Loucy (cell line): Measurements from ENCODE around the gene STX10.
"Not testable (repeated sequence)": the region's sequence is repeated elsewhere in the genome, so short reads cannot be mapped to it uniquely, and the experiment has no call there.

ENCODE experiments used
- H2AFZ ChIP-seq: fragments of 200-600 bp; sonication (generic); 2 replicates; pipeline ENCODE4 v1.6.0; 2016; ENCODE audit warnings: antibody characterized with exemption, mild to moderate bottlenecking, low read length, moderate library complexity
- H3F3A ChIP-seq: fragments of 200-600 bp; 2 replicates; pipeline ENCODE4 v1.6.0; 2016; ENCODE audit warnings: antibody characterized with exemption, low read depth, mild to moderate bottlenecking
- H3K27me3 ChIP-seq: fragments of 200-600 bp; sonication (generic); 2 replicates; pipeline ENCODE4 v1.6.1; 2014; ENCODE audit warnings: low read length, mild to moderate bottlenecking; ENCODE audit not compliant: insufficient read depth, poor library complexity, severe bottlenecking
- H3K36me3 ChIP-seq: fragments of 200-600 bp; sonication (generic); 2 replicates; pipeline ENCODE4 v1.6.1; 2016; ENCODE audit warnings: low read length; ENCODE audit not compliant: insufficient read depth
- H3K4me1 ChIP-seq: fragments of 200-600 bp; sonication (generic); 2 replicates; pipeline ENCODE4 v1.5.1; 2014; ENCODE audit warnings: low read length, mild to moderate bottlenecking; ENCODE audit not compliant: insufficient read depth, poor library complexity, severe bottlenecking
- H3K4me2 ChIP-seq: fragments of 200-600 bp; sonication (generic); 2 replicates; pipeline ENCODE4 v1.6.0; 2014; ENCODE audit warnings: antibody characterized with exemption, low read length, low read depth, mild to moderate bottlenecking; ENCODE audit not compliant: poor library complexity, severe bottlenecking
- H3K4me3 ChIP-seq: fragments of 200-600 bp; sonication (generic); 2 replicates; pipeline ENCODE4 v1.5.1; 2014; ENCODE audit warnings: low read length, mild to moderate bottlenecking, mixed read lengths; ENCODE audit not compliant: poor library complexity, severe bottlenecking
- H3K79me2 ChIP-seq: fragments of 200-600 bp; sonication (generic); 2 replicates; pipeline ENCODE4 v1.6.1; 2014; ENCODE audit warnings: low read length; ENCODE audit not compliant: insufficient read depth
- H3K9ac ChIP-seq: fragments of 200-600 bp; sonication (generic); 2 replicates; pipeline ENCODE4 v1.6.0; 2014; ENCODE audit warnings: mild to moderate bottlenecking, low read depth, low read length, moderate library complexity; ENCODE audit not compliant: poor library complexity, severe bottlenecking
- H3K9me2 ChIP-seq: fragments of 200-600 bp; sonication (generic); replicated peaks from 2 replicates; pipeline ENCODE4 v1.6.1; 2016; ENCODE audit warnings: low read depth, low read length, mixed read lengths
- H3K9me3 ChIP-seq: fragments of 200-600 bp; sonication (generic); 2 replicates; pipeline ENCODE4 v1.6.1; 2014; ENCODE audit warnings: mild to moderate bottlenecking, antibody characterized with exemption, low read length, low read depth; ENCODE audit not compliant: insufficient read depth
- H4K20me1 ChIP-seq: fragments of 200-600 bp; sonication (generic); 2 replicates; pipeline ENCODE4 v1.6.0; 2014; ENCODE audit warnings: antibody characterized with exemption, low read length, mild to moderate bottlenecking; ENCODE audit not compliant: insufficient read depth, poor library complexity, severe bottlenecking
- EZH2phosphoT487 ChIP-seq: fragments of 200-600 bp; IDR thresholded peaks from 2 replicates; pipeline ENCODE4 v1.6.1; 2018; ENCODE audit warnings: antibody characterized with exemption, mild to moderate bottlenecking, moderate library complexity, borderline replicate concordance
- TF ChIP-seq, protein P1 (sequence below): fragments of 200-600 bp; sonication (generic); conservative IDR thresholded peaks from 2 replicates; pipeline ENCODE4 v1.5.1; 2014; ENCODE audit warnings: mild to moderate bottlenecking, antibody characterized with exemption, low read length

The STX10 gene

DNA sequence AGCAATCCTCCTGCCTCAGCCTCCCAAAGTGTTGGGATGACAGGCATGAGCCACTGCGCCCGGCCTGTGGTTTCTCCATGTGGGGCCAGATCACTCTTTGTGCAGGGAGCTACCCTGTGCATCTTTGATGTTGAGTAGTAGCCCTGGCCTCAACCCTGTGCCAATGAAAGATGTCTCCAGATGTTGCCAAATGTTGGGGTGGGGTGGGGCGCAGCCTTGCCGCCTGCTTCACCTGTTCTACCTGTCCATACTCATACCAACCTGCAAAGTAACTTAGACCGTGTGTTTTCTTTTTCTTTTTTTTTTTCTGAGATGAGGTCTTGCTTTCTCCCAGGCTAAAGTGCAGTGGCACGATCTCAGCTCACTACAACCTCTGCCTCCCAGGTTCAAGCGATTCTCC is 21.0 kb upstream of the STX10 start:
- peaks cover 44% of the 10 kb centered on the region for H3K4me1 ChIP-seq
- no peaks in the 10 kb centered on the region for H4K20me1 ChIP-seq
- H3K9ac ChIP-seq, result no peak overlapping the region
- no peak overlapping the region for H3K4me2 ChIP-seq
- H3F3A ChIP-seq, result no peaks in the 10 kb centered on the region
- no peak overlapping the region for H3K4me3 ChIP-seq
- H3K9me3 ChIP-seq, result no peaks in the 10 kb centered on the region
- H3K9me2 ChIP-seq, result no peaks in the 10 kb centered on the region
- no peaks in the 10 kb centered on the region for H3K27me3 ChIP-seq
- H3K79me2 ChIP-seq, result peaks cover 12% of the 10 kb centered on the region; the same call in 1 of the 2 replicates
- no peak overlapping the region for H2AFZ ChIP-seq
- TF ChIP-seq, protein P1, sequence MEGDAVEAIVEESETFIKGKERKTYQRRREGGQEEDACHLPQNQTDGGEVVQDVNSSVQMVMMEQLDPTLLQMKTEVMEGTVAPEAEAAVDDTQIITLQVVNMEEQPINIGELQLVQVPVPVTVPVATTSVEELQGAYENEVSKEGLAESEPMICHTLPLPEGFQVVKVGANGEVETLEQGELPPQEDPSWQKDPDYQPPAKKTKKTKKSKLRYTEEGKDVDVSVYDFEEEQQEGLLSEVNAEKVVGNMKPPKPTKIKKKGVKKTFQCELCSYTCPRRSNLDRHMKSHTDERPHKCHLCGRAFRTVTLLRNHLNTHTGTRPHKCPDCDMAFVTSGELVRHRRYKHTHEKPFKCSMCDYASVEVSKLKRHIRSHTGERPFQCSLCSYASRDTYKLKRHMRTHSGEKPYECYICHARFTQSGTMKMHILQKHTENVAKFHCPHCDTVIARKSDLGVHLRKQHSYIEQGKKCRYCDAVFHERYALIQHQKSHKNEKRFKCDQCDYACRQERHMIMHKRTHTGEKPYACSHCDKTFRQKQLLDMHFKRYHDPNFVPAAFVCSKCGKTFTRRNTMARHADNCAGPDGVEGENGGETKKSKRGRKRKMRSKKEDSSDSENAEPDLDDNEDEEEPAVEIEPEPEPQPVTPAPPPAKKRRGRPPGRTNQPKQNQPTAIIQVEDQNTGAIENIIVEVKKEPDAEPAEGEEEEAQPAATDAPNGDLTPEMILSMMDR, result no peak
- TF ChIP-seq EZH2phosphoT487, result no peak
- no peaks in the 10 kb centered on the region for H3K36me3 ChIP-seq

DNA sequence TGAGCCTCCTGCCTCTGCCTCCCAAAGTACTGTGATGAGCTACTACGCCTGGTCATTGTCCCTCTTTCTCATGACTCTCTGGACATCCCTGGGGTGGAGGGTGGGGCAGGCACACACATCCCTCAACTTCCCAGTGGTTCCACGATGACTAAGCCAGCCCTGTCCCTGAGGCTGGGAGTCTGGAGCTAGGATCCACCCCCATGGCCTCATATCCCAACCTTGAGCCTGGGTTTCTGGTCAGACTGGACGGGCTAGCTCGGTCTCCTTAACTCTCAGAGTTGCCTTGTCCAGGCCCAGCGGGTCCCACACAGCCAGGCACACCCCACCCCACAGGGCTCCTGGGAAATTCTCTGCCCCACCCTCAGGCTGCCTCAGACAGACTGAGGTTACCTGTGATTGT is 19.6 kb upstream of the STX10 start:
- TF ChIP-seq, protein P1, result no peak
- TF ChIP-seq EZH2phosphoT487, result no peak
- Histone ChIP-seq H3K36me3 (no peaks in the 10 kb centered on the region), H3K4me1 (peaks cover 58% of the 10 kb centered on the region), H4K20me1 (no peaks in the 10 kb centered on the region), H3K4me3 (no peak overlapping the region), H3F3A (no peaks in the 10 kb centered on the region), H3K79me2 (peaks cover 19% of the 10 kb centered on the region; the same call in 1 of the 2 replicates), H3K9me3 (no peaks in the 10 kb centered on the region), H3K9me2 (no peaks in the 10 kb centered on the region), H3K27me3 (no peaks in the 10 kb centered on the region), H3K9ac (peak overlapping the region; percentile 80), H2AFZ (no peak overlapping the region), H3K4me2 (no peak overlapping the region)

DNA sequence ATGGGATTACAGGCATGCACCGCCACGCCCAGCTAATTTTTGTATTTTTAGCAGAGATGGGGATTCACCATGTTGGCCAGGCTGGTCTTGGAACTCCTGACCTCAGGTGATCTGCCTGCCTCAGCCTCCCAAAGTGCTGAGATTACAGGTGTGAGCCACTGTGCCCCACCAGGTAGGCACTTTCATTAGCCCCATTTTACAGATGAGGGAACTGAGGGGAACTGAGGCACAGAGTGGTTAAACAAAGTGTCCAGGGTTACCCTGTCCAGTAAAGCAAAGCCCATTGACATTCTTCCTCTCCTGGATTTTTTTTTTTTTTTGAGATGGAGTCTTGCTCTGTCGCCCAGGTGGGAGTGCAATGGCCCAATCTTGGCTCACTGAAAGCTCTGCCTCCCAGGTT is 16.0 kb upstream of the STX10 start:
- H3K9ac ChIP-seq, H2AFZ ChIP-seq, H3K4me3 ChIP-seq, H3K9me2 ChIP-seq, H3F3A ChIP-seq, H3K27me3 ChIP-seq, H3K4me2 ChIP-seq, H3K36me3 ChIP-seq, H4K20me1 ChIP-seq, H3K9me3 ChIP-seq: not testable (repeated sequence)
- Histone ChIP-seq H3K4me1 (peaks cover 79% of the 10 kb centered on the region), H3K79me2 (peaks cover 31% of the 10 kb centered on the region)
